Keratinocyte (primary cell): ENCODE data around the gene PLCL1. TPM values are rescaled to one million over a fixed set of nuclear protein-coding genes. Genes with fewer than 3 reads are reported as not detected.

ENCODE experiments used
- DNase-seq: peaks from one replicate; pipeline ENCODE4 v3.0.0-alpha.2; 2011; ENCODE audit warnings: low read depth, missing footprints, low spot score
- FAIRE-seq: peaks from 2 replicates; lab custom pipeline; 2011; peaks lifted over from hg19 to GRCh38; lab: Jason Lieb, UNC
- H2AFZ ChIP-seq: 2 replicates; pipeline ENCODE4 v1.6.0; 2012; ENCODE audit warnings: low read length, control low read depth, inconsistent platforms; ENCODE audit not compliant: control insufficient read depth
- H3K27ac ChIP-seq: 2 replicates; pipeline ENCODE4 v1.5.1; 2011; ENCODE audit warnings: low read length; ENCODE audit not compliant: control insufficient read depth, insufficient read depth
- H3K27me3 ChIP-seq: 3 replicates; pipeline ENCODE4 v1.6.0; 2011; ENCODE audit warnings: low read length; ENCODE audit not compliant: control insufficient read depth, insufficient read depth; ENCODE audit errors: extremely low read depth
- H3K36me3 ChIP-seq, 2 experiments: 2 replicates in 1 of 2; 3 replicates in 1 of 2; pipeline ENCODE4 v1.5.1; 2011; ENCODE audit warnings: low read length in 2 of 2, mild to moderate bottlenecking in 1 of 2; ENCODE audit not compliant: control insufficient read depth in 2 of 2, insufficient read depth in 2 of 2; ENCODE audit errors: extremely low read depth in 1 of 2
- H3K4me1 ChIP-seq: 3 replicates; pipeline ENCODE4 v1.5.1; 2011; ENCODE audit warnings: low read length; ENCODE audit not compliant: control insufficient read depth, insufficient read depth; ENCODE audit errors: extremely low read depth
- H3K4me2 ChIP-seq: 3 replicates; pipeline ENCODE4 v1.6.0; 2011; ENCODE audit warnings: low read depth, low read length; ENCODE audit not compliant: control insufficient read depth, insufficient read depth; ENCODE audit errors: extremely low read depth
- H3K4me3 ChIP-seq, 3 experiments: fragments of 200-600 bp in 1 of 3; sonication (generic) in 1 of 3; 2 replicates in 2 of 3; 3 replicates in 1 of 3; pipeline ENCODE4 v1.5.1; 2011 to 2016; ENCODE audit warnings: low read length in 3 of 3, mild to moderate bottlenecking in 3 of 3, control low read depth in 2 of 3, inconsistent platforms in 1 of 3, low read depth in 1 of 3, mixed read lengths in 1 of 3, mixed run types in 1 of 3, moderate library complexity in 1 of 3; ENCODE audit not compliant: control insufficient read depth in 2 of 3, insufficient read depth in 2 of 3; ENCODE audit errors: extremely low read depth in 1 of 3
- H3K79me2 ChIP-seq: 2 replicates; pipeline ENCODE4 v1.6.0; 2012; ENCODE audit warnings: low read length; ENCODE audit not compliant: control insufficient read depth, insufficient read depth
- H3K9ac ChIP-seq: 3 replicates; pipeline ENCODE4 v1.6.0; 2011; ENCODE audit warnings: low read length; ENCODE audit not compliant: control insufficient read depth, insufficient read depth; ENCODE audit errors: extremely low read depth
- H3K9me1 ChIP-seq: 3 replicates; pipeline ENCODE4 v1.6.0; 2011; ENCODE audit warnings: low read length; ENCODE audit not compliant: control insufficient read depth, insufficient read depth; ENCODE audit errors: extremely low read depth
- H3K9me3 ChIP-seq: 2 replicates; pipeline ENCODE4 v1.5.1; 2012; ENCODE audit warnings: low read depth, low read length; ENCODE audit not compliant: control insufficient read depth
- H4K20me1 ChIP-seq: 3 replicates; pipeline ENCODE4 v1.6.0; 2011; ENCODE audit warnings: low read length; ENCODE audit not compliant: control insufficient read depth, insufficient read depth; ENCODE audit errors: extremely low read depth
- CTCF ChIP-seq, 3 experiments: IDR thresholded peaks in 1 of 3; conservative IDR thresholded peaks in 1 of 3; optimal IDR thresholded peaks in 1 of 3; 2 replicates in 2 of 3; 3 replicates in 1 of 3; pipeline versions ENCODE3 to v1.5.1; 2011; ENCODE audit warnings: low read length in 3 of 3, mild to moderate bottlenecking in 3 of 3, moderate library complexity in 2 of 3, control low read depth in 1 of 3, inconsistent platforms in 1 of 3; ENCODE audit not compliant: insufficient read depth in 2 of 3; ENCODE audit errors: extremely low read depth in 1 of 3
- EZH2 ChIP-seq: IDR thresholded peaks from one replicate; pipeline ENCODE4 v1.6.1; 2012; ENCODE audit warnings: inconsistent platforms, mild to moderate bottlenecking, low read length, moderate library complexity
- dilution Hi-C: fragments of 300-500 bp; cut with MboI; formaldehyde crosslinking; loops from one replicate; pipeline ENCODE4 v1.7.0; 2020; ENCODE audit warnings: low sequenced_read_pairs; ENCODE audit not compliant: extremely low pct_ligation_motif_present
- polyA plus RNA-seq, 5 experiments: library from polyadenylated mRNA; depleted of rRNA in 3 of 5; stranded (reverse) in 3 of 5; stranded (forward) in 1 of 5; unstranded in 1 of 5; fragments of >200 nt; gene quantifications; 1 replicate in 1 of 5; 2 replicates in 3 of 5; 3 replicates in 1 of 5; pipeline versions ENCODE4 v1.2.1 to v1.2.3, GENCODE V29; 2011 to 2012; ENCODE audit warnings: missing spikeins in 2 of 5, low read depth in 1 of 5, low replicate concordance in 1 of 5

Gene PLCL1
- polyA plus RNA-seq, 1 donor (not counting 4 experiments of a cell fraction or from before 2014, with no cell fraction given) = 0.01 TPM

GRCh38 chr2:198084156-198084555 lies 279.8 kb downstream of the PLCL1 start:
- Histone ChIP-seq H3K36me3 (no peaks in the 10 kb centered on the region), H3K4me1 (no peaks in the 10 kb centered on the region), H3K4me3 (no peak overlapping the region), H3K27me3 (no peaks in the 10 kb centered on the region), H4K20me1 (no peaks in the 10 kb centered on the region), H3K27ac (no peak overlapping the region), H3K9me1 (no peaks in the 10 kb centered on the region), H3K9ac (no peak overlapping the region), H3K9me3 (no peaks in the 10 kb centered on the region), H3K4me2 (no peak overlapping the region), H2AFZ (no peak overlapping the region), H3K79me2 (no peaks in the 10 kb centered on the region)
- FAIRE-seq (no peak), DNase-seq (no peak)
- TF ChIP-seq CTCF (optimal IDR thresholded peaks at IDR 0.05 in 1 of 3, IDR thresholded peaks at IDR 0.05 in 1 of 3, conservative IDR thresholded peaks at IDR 0.05 in 1 of 3; ENCODE audit: extremely low read depth in 1 of 3, insufficient read depth in 2 of 3, low read length in 3 of 3) = no peak
- no peak for TF ChIP-seq EZH2
- dilution Hi-C loops = no loop called here

- dilution Hi-C loops = no loop called here
These were observed 291.6 kb downstream of the PLCL1 start for GRCh38 chr2:198096002-198096401.

More at GRCh38 chr2:198096002-198096401, 291.6 kb downstream of the PLCL1 start:
- H3K27ac ChIP-seq = no peak overlapping the region
- no peak for FAIRE-seq
- H3K9me1 ChIP-seq = no peaks in the 10 kb centered on the region
- no peaks in the 10 kb centered on the region for H3K4me1 ChIP-seq
- H3K36me3 ChIP-seq = no peaks in the 10 kb centered on the region
- no peaks in the 10 kb centered on the region for H3K79me2 ChIP-seq
- DNase-seq = no peak
- no peaks in the 10 kb centered on the region for H4K20me1 ChIP-seq
- no peak overlapping the region for H3K9ac ChIP-seq
- H3K27me3 ChIP-seq = no peaks in the 10 kb centered on the region
- H3K4me3 ChIP-seq = no peak overlapping the region
- H3K9me3 ChIP-seq = no peaks in the 10 kb centered on the region
- H2AFZ ChIP-seq = no peak overlapping the region
- H3K4me2 ChIP-seq = no peak overlapping the region
- TF ChIP-seq EZH2 (no peak), CTCF (optimal IDR thresholded peaks at IDR 0.05 in 1 of 3, IDR thresholded peaks at IDR 0.05 in 1 of 3, conservative IDR thresholded peaks at IDR 0.05 in 1 of 3; ENCODE audit: extremely low read depth in 1 of 3, insufficient read depth in 2 of 3, low read length in 3 of 3) (no peak)
